ENCODE data around the gene MOCOS.
"Not testable (repeated sequence)": the region's sequence is repeated elsewhere in the genome, so short reads cannot be mapped to it uniquely, and the experiment has no call there.

The MOCOS gene

GRCh38 chr18:36201765-36202164 lies 14.5 kb downstream of the MOCOS start:
- no peak for DNase-seq (ENCODE audit: low spot score)

- no peak for DNase-seq (ENCODE audit: low spot score)
These were observed 16.1 kb downstream of the MOCOS start for GRCh38 chr18:36203360-36203895.

GRCh38 chr18:36205166-36205565 lies 17.9 kb downstream of the MOCOS start:
- DNase-seq (ENCODE audit: low spot score) = no peak

GRCh38 chr18:36207303-36207702 lies 20.0 kb downstream of the MOCOS start:
- no peak for DNase-seq (ENCODE audit: low spot score)

GRCh38 chr18:36207969-36208368 lies 20.7 kb downstream of the MOCOS start:
- DNase-seq (ENCODE audit: low spot score) = not testable (repeated sequence)

GRCh38 chr18:36211612-36212065 lies 24.3 kb downstream of the MOCOS start:
- DNase-seq (ENCODE audit: low spot score) = no peak

- no peak for DNase-seq (ENCODE audit: low spot score)
These were observed 25.2 kb downstream of the MOCOS start for GRCh38 chr18:36212301-36213171.

- DNase-seq (ENCODE audit: low spot score) = no peak
These were observed 27.5 kb downstream of the MOCOS start for GRCh38 chr18:36214811-36215210.

GRCh38 chr18:36215577-36215976 lies 28.3 kb downstream of the MOCOS start:
- no peak for DNase-seq (ENCODE audit: low spot score)

GRCh38 chr18:36217348-36217747 lies 30.1 kb downstream of the MOCOS start:
- no peak for DNase-seq (ENCODE audit: low spot score)

GRCh38 chr18:36229188-36229587 lies 41.9 kb downstream of the MOCOS start:
- no peak for DNase-seq (ENCODE audit: low spot score)

GRCh38 chr18:36240510-36240909 lies 53.2 kb downstream of the MOCOS start:
- DNase-seq (ENCODE audit: low spot score) = not testable (repeated sequence)

GRCh38 chr18:36241831-36242230 lies 54.5 kb downstream of the MOCOS start:
- no peak for DNase-seq (ENCODE audit: low spot score)

GRCh38 chr18:36247036-36247435 lies 59.7 kb downstream of the MOCOS start:
- DNase-seq (ENCODE audit: low spot score) = no peak

- no peak for DNase-seq (ENCODE audit: low spot score)
These were observed 62.1 kb downstream of the MOCOS start for GRCh38 chr18:36249392-36249791.

GRCh38 chr18:36250827-36251226 lies 63.5 kb downstream of the MOCOS start:
- no peak for DNase-seq (ENCODE audit: low spot score)

GRCh38 chr18:36255072-36255698 lies 67.9 kb downstream of the MOCOS start:
- no peak for DNase-seq (ENCODE audit: low spot score)

GRCh38 chr18:36256094-36256493 lies 68.8 kb downstream of the MOCOS start:
- DNase-seq (ENCODE audit: low spot score) = no peak

- DNase-seq (ENCODE audit: low spot score) = no peak
These were observed 75.7 kb downstream of the MOCOS start for GRCh38 chr18:36262971-36263370.

- DNase-seq (ENCODE audit: low spot score) = no peak
These were observed 77.0 kb downstream of the MOCOS start for GRCh38 chr18:36264283-36264682.

- DNase-seq (ENCODE audit: low spot score) = no peak
These were observed 77.7 kb downstream of the MOCOS start for GRCh38 chr18:36265015-36265414.

GRCh38 chr18:36269157-36269556 lies 81.9 kb downstream of the MOCOS start:
- DNase-seq (ENCODE audit: low spot score) = no peak

GRCh38 chr18:36271153-36271552 lies 83.9 kb downstream of the MOCOS start:
- no peak for DNase-seq (ENCODE audit: low spot score)
